Measurements from ENCODE around the gene CABP2.

DNA sequence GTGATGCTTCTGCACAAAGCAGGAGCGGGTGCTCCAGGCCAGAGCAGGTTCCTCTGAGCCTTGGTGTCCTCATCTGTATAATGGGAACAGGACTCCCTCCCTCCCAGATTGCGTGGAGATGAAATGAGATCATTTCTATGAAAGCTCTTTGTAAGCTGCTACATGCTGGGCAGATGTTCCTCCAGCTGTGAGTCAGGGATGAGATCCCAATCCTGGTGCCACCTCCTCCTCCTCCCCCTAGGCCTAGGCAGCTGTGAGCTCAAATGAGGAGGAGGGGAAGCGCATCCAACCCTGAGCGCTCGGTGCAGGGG is 7.0 kb upstream of the CABP2 start:
- TF ChIP-seq POLR2A (IDR thresholded peaks at IDR 0.05): no peak
- TF ChIP-seq, protein P1, sequence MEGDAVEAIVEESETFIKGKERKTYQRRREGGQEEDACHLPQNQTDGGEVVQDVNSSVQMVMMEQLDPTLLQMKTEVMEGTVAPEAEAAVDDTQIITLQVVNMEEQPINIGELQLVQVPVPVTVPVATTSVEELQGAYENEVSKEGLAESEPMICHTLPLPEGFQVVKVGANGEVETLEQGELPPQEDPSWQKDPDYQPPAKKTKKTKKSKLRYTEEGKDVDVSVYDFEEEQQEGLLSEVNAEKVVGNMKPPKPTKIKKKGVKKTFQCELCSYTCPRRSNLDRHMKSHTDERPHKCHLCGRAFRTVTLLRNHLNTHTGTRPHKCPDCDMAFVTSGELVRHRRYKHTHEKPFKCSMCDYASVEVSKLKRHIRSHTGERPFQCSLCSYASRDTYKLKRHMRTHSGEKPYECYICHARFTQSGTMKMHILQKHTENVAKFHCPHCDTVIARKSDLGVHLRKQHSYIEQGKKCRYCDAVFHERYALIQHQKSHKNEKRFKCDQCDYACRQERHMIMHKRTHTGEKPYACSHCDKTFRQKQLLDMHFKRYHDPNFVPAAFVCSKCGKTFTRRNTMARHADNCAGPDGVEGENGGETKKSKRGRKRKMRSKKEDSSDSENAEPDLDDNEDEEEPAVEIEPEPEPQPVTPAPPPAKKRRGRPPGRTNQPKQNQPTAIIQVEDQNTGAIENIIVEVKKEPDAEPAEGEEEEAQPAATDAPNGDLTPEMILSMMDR (IDR thresholded peaks at IDR 0.05): no peak

All from Peyer's patch (tissue), 4 donors.